Fibroblast of the aortic adventitia (primary cell): ENCODE results near the gene PIK3CB. TPM values are rescaled to one million over a fixed set of nuclear protein-coding genes. Genes with fewer than 3 reads are reported as not detected.
A peak's percentile ranks its signal among the peaks of the same experiment; 100 is the strongest.
"Not testable (repeated sequence)": the region's sequence is repeated elsewhere in the genome, so short reads cannot be mapped to it uniquely, and the experiment has no call there.

Source experiments
- DNase-seq: peaks from one replicate; pipeline ENCODE4 v3.0.0-alpha.2; 2010; ENCODE audit warnings: low read depth
- H3K4me3 ChIP-seq: 2 replicates; pipeline ENCODE4 v1.5.1; 2011; ENCODE audit warnings: low read depth, mild to moderate bottlenecking, control low read depth, low read length, moderate library complexity
- CTCF ChIP-seq: IDR thresholded peaks from 2 replicates; pipeline ENCODE4 v1.5.1; 2011; ENCODE audit warnings: mild to moderate bottlenecking, low read length, control low read depth, inconsistent platforms; ENCODE audit not compliant: insufficient read depth
- total RNA-seq: library from RNA; depleted of rRNA; stranded (reverse); fragments of >200 nt; gene quantifications from 2 replicates; pipeline ENCODE4 v1.2.3, GENCODE V29; 2012; ENCODE audit warnings: low replicate concordance

Gene PIK3CB
- total RNA-seq, 1 donor, result 9.9 TPM

DNA sequence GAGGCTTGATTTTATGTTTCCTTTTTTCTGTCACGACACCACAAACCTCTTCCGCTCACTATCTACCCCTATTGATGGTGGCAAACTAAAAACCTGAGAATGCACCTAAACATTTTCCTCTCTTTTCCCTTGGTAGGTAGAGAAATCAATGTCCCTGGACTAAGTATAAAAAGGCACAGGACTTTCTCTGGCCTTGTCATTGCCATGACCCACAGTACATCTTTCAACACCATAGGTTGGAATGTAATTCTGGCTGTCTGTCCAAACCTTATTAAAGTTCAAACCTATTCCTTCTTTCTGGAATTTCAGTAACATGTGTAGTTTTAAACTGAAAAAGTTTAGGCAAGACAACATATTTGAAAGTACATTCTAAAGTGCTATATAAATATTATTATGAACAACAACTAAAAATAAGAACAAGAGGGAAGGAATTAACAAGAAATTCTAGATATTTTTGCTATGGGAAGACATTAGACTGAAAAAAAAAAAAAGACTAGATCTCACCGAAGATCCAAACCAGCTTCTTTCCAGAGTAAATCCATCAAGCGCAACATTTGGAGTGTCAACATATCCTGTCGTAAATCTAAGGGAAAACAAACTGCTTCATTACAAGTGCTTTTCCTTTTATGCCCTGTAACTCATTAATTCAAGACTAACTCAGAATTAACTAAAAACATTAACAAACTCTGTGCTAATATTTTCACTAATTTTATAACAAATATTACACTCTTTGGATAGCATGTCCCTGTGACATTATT, 153.1 kb downstream of the PIK3CB start:
- DNase-seq, result no peak
- H3K4me3 ChIP-seq, result no peak overlapping the region
- no peak for TF ChIP-seq CTCF

DNA sequence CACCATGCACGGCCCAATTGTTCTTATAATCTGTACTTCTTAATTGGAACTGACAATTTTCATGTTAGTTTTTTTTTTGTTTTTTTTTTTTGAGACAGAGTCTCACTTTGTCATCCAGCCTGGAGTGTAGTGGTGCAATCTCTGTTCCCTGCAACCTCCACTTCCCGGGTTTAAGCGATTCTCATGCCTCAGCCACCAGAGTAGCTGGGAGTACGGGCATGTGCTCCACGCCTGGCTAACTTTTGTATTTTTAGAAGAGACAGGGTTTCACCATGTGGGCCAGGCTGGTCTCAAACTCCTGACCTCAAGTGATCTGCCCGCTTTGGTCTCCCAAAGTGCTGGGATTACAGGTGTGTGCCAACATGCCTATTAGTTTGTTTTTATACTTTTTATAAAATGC, 153.8 kb downstream of the PIK3CB start:
- not testable (repeated sequence) for H3K4me3 ChIP-seq, DNase-seq

GRCh38 chr3:138678874-138679392, 155.8 kb downstream of the PIK3CB start:
- no peak overlapping the region for H3K4me3 ChIP-seq
- DNase-seq, result no peak
- TF ChIP-seq CTCF, result no peak

- no peak for TF ChIP-seq CTCF
- no peak overlapping the region for H3K4me3 ChIP-seq
- no peak for DNase-seq
These were observed 156.6 kb downstream of the PIK3CB start for GRCh38 chr3:138678086-138678485.

DNA sequence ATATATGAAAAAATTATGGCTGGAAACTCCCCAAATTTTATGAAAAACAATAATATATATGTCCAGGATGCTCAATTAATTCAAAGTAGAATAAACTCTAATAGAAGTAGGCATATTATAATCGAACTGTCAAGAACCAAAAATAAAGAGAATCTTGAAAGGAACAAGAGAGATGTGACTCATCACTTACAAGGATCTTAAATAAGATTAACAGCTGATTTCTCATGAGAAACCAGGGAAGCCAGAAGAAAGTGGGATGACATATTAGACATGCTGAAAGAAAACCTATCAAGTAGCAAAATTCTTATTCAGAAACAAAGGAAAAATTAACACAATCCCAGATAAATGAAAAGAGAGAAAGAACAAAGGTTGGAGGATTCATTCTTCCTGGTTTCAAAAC, 159.3 kb downstream of the PIK3CB start:
- peak; percentile 24 for DNase-seq
- H3K4me3 ChIP-seq, result no peak overlapping the region
- no peak for TF ChIP-seq CTCF

GRCh38 chr3:138673641-138674530, 160.8 kb downstream of the PIK3CB start:
- DNase-seq, result peak; percentile 36
- H3K4me3 ChIP-seq, result no peak overlapping the region
- no peak for TF ChIP-seq CTCF

DNA sequence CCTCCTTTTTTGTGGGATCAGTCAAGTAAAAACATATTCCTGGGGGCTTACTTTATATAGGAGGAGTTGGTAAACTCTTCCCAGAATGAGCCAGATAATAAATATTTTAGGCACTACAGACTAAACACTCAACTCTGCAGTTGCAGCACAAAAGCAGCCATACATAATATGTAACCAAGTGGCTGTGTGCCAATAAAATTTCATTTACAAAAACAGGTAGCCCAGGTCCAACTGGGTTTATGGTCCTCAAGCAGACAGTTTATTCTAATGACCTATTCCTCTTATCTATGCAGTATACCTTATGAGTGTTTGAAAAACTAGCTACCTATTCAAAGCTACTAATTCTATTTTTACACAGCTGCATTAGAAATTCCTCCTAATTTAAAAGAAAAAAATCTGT, 164.3 kb downstream of the PIK3CB start:
- no peak for DNase-seq
- H3K4me3 ChIP-seq, result no peak overlapping the region
- no peak for TF ChIP-seq CTCF
